ENCODE measurements around the gene TNIK. TPM values are rescaled to one million over a fixed set of nuclear protein-coding genes. Genes with fewer than 3 reads are reported as not detected.

The TNIK gene
- total RNA-seq, 1 donor from 2014 or later = 1.1 TPM

DNA sequence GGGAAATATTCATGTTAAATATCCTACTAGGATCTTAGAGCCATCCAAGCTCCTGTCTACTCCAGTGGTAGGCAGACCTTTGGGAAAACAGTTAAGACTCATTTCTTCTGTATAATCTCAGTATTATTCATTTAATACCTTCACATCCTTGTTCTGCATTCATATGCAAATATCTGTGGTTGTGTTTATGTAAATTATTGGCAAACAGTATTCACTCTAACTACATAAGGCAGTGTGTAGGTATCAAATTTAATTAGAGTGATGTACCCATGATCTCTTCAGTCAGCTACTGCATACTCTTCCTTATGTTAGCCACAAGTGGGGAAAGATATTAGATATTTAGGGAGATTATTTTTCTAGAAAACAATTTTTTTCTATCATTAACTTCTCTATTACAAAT lies 232.8 kb downstream of the TNIK start:
- no peaks in the 10 kb centered on the region for H3K36me3 ChIP-seq (ENCODE audit: control insufficient read depth, insufficient read depth, low read length)
- no peak overlapping the region for H3K4me3 ChIP-seq (ENCODE audit: low read depth, low read length)
- FAIRE-seq = no peak
- TF ChIP-seq, protein P1, sequence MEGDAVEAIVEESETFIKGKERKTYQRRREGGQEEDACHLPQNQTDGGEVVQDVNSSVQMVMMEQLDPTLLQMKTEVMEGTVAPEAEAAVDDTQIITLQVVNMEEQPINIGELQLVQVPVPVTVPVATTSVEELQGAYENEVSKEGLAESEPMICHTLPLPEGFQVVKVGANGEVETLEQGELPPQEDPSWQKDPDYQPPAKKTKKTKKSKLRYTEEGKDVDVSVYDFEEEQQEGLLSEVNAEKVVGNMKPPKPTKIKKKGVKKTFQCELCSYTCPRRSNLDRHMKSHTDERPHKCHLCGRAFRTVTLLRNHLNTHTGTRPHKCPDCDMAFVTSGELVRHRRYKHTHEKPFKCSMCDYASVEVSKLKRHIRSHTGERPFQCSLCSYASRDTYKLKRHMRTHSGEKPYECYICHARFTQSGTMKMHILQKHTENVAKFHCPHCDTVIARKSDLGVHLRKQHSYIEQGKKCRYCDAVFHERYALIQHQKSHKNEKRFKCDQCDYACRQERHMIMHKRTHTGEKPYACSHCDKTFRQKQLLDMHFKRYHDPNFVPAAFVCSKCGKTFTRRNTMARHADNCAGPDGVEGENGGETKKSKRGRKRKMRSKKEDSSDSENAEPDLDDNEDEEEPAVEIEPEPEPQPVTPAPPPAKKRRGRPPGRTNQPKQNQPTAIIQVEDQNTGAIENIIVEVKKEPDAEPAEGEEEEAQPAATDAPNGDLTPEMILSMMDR (IDR thresholded peaks at IDR 0.05; ENCODE audit: insufficient read depth, low read length, severe bottlenecking) = no peak
- no peaks in the 10 kb centered on the region for H3K27me3 ChIP-seq (ENCODE audit: control insufficient read depth, insufficient read depth, low read length)
- no peak for DNase-seq (ENCODE audit: low read depth)

DNA sequence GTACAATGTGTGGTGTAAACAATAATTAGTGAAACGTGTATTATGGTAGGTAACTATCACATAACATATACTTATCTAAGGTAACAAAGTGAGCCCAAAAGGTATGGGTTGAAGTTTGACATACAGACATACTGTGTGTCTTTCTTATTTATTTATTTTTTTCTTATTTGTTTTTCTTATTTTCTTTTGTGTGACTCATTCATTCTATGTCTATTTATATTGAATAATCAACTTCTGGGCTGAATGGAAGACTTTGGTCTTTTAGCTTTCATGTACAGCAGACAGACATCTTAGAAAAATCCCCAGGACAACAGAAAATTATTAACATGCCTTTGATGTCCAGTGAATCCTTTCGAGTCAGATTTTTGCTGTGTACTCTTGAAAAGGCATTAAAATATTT lies 233.4 kb downstream of the TNIK start:
- no peak for DNase-seq (ENCODE audit: low read depth)
- TF ChIP-seq, protein P1 (IDR thresholded peaks at IDR 0.05; ENCODE audit: insufficient read depth, low read length, severe bottlenecking) = no peak
- H3K36me3 ChIP-seq (ENCODE audit: control insufficient read depth, insufficient read depth, low read length) = no peaks in the 10 kb centered on the region
- no peaks in the 10 kb centered on the region for H3K27me3 ChIP-seq (ENCODE audit: control insufficient read depth, insufficient read depth, low read length)
- FAIRE-seq = no peak
- no peak overlapping the region for H3K4me3 ChIP-seq (ENCODE audit: low read depth, low read length)

DNA sequence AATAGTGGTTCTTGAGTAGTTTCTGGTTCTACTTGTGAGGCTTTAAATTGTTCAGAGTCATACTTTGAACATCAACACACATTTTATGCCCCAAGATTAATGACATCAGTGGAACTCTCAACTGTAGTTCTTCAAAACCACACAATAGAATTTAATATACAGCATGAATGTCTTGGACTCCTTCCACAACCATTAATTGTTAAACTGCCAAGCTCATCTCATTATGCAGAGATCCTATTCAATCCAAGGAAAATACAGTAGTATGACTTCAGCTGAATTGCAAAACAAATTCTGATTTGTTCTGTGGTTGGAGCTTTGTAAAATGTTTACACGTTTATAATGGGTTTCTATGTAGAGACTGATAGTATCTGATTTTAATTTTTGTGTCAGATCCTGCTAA lies 234.5 kb downstream of the TNIK start:
- Histone ChIP-seq H3K36me3 (ENCODE audit: control insufficient read depth, insufficient read depth, low read length) (no peaks in the 10 kb centered on the region), H3K27me3 (ENCODE audit: control insufficient read depth, insufficient read depth, low read length) (no peaks in the 10 kb centered on the region), H3K4me3 (ENCODE audit: low read depth, low read length) (no peak overlapping the region)
- DNase-seq (ENCODE audit: low read depth) (no peak), FAIRE-seq (no peak)
- TF ChIP-seq, protein P1 (IDR thresholded peaks at IDR 0.05; ENCODE audit: insufficient read depth, low read length, severe bottlenecking) = no peak

DNA sequence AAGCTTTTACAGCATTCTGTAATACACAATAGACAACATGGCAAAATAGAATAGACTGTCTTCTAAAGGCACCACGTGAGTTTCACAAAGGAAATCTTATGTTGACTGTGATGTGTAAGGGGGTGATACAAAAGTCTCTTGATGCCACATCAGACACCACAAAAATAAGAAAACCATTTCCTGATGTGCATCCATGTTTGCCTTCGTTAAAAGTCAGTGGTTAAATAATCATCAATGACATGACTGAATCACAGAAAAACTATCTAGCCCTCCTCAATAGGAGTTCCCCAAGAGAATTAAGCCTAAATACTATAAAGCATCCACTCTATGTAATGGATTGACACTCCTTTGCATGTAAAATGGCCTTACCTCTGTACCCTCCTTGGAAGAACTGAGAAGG lies 235.0 kb downstream of the TNIK start:
- TF ChIP-seq, protein P1 (IDR thresholded peaks at IDR 0.05; ENCODE audit: insufficient read depth, low read length, severe bottlenecking) = no peak
- H3K36me3 ChIP-seq (ENCODE audit: control insufficient read depth, insufficient read depth, low read length) = no peaks in the 10 kb centered on the region
- DNase-seq (ENCODE audit: low read depth) = no peak
- no peak for FAIRE-seq
- H3K27me3 ChIP-seq (ENCODE audit: control insufficient read depth, insufficient read depth, low read length) = no peaks in the 10 kb centered on the region
- no peak overlapping the region for H3K4me3 ChIP-seq (ENCODE audit: low read depth, low read length)

DNA sequence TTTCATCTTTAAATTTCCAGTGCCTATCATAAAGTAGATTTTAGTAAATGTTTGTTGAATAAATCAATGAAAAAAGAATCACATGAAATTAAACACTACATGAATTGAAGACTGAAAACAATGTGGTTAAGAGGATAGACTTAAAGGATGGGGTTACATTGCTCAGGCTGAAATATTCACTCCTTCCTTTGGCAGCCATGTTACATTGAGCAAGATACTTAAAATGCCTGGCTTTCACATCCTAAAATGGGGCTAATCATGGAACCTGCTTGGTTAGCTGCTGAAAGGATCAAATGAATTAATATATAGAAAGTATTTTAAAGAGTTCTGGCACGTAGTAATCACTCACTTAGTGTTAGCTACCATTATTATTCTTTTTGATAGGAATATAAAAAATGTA lies 236.8 kb downstream of the TNIK start:
- DNase-seq (ENCODE audit: low read depth) (no peak), FAIRE-seq (no peak)
- Histone ChIP-seq H3K4me3 (ENCODE audit: low read depth, low read length) (no peak overlapping the region), H3K27me3 (ENCODE audit: control insufficient read depth, insufficient read depth, low read length) (no peaks in the 10 kb centered on the region), H3K36me3 (ENCODE audit: control insufficient read depth, insufficient read depth, low read length) (no peaks in the 10 kb centered on the region)
- TF ChIP-seq, protein P1 (IDR thresholded peaks at IDR 0.05; ENCODE audit: insufficient read depth, low read length, severe bottlenecking) = no peak

DNA sequence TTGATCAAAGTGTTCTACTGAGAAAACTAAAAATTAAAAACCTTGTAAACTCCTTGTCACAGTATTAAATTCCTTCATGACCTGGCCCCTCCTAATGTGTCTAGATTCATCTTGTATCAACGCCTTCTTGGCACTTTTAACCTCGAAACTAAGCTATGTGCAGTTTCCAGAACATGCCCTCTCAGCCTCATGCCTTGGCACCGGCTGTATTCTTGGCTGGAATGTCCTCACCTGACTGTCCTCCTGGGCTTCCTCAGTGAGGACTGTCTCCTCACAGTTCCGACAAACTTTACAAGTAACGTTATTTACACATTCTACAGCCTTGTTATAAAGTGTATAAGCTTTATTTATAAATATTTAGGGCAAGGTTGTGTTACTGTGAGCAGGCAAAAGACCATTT lies 237.2 kb downstream of the TNIK start:
- H3K27me3 ChIP-seq (ENCODE audit: control insufficient read depth, insufficient read depth, low read length) = no peaks in the 10 kb centered on the region
- H3K4me3 ChIP-seq (ENCODE audit: low read depth, low read length) = no peak overlapping the region
- no peaks in the 10 kb centered on the region for H3K36me3 ChIP-seq (ENCODE audit: control insufficient read depth, insufficient read depth, low read length)
- FAIRE-seq (no peak), DNase-seq (ENCODE audit: low read depth) (no peak)
- TF ChIP-seq, protein P1 (IDR thresholded peaks at IDR 0.05; ENCODE audit: insufficient read depth, low read length, severe bottlenecking) = no peak
